RCC 7860 (cell line): ENCODE measurements around the gene SIRT5.
A peak's percentile ranks its signal among the peaks of the same experiment; 100 is the strongest.

Experiments
- DNase-seq: peaks from one replicate; pipeline ENCODE4 v3.0.0-alpha.2; 2015; ENCODE audit warnings: low spot score
- FAIRE-seq: peaks from 2 replicates; lab custom pipeline; 2012; peaks lifted over from hg19 to GRCh38; lab: Jason Lieb, UNC

The SIRT5 gene

DNA sequence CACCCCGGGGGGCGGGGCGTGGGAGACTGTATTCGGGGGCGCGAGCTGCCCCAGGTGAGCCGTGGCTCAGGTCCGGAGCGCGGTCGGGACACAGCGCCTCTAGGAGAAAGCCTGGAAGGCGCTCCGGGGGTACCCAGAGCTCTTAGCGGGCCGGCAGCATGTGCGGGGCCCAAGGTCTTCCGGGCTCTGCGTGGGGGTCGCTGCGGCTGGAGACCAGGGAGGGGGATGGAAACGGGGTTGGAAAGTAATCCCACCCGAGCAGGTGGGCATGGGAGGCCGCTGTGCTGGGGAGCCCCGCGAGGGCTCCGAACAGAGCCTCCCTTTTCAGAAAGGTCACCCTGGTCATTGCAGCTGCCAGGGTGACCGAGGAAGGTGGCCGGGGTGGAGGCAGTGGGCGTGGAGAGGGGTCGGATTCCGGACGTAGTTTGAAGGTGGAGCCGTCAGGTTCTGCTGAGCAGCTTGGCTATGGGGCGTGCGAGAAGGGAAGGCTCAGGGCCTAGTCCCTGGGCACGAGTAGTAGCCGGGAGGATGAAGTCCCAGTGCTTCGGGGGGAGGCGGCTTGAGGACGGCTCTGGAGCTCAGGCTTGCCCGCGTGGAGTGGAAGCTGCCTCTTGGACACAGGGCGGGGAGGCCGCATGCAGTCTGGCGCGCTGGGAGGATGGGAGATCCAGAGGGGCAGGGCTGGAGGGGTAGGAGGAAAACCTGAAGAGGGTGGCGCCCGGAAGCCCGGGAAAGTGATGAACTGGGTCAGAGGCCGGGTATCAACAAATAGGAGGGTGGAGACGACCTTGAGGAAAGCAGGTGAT lies at the start of gene SIRT5:
TSS of gene SIRT5 (plus strand) at position 31 of the 806 bp plus-strand sequence. CDS start 9,510 bp downstream, outside the sequence.
- FAIRE-seq (peak; percentile 71), DNase-seq (peak; percentile 80)

DNA sequence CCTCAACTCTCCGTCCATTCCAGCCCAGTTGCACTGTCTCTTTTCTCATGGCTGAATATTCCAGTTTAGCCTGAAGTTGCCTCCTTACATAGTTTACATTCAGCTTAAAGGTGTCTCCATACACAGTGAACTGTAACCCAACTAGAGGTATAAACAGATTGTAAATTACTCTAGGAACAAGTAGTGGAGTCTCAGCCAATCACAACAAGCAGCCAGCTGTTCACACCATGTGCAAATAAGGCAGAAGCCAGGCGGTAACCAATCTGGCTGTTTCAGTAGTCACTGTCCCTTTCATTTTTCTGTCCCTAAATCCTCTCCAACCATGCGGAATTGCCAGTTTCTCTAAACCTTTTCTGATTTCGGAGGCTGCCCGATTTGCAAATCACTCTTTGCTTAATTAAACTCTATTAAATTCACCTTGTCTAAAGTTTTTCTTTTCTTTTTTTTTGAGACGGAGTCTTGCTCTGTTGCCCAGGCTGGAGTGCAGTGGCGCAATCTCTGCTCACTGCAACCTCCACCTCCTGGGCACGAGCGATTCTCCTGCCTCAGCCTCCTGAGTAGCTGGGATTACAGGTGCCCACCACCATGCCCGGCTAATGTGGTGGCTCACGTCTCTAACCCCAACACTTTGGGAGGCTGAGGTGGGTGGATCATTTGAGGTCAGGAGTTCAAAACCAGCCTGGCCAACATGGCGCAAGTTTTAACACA lies 49.4 kb upstream of the SIRT5 start:
- no peak for DNase-seq
- no peak for FAIRE-seq

DNA sequence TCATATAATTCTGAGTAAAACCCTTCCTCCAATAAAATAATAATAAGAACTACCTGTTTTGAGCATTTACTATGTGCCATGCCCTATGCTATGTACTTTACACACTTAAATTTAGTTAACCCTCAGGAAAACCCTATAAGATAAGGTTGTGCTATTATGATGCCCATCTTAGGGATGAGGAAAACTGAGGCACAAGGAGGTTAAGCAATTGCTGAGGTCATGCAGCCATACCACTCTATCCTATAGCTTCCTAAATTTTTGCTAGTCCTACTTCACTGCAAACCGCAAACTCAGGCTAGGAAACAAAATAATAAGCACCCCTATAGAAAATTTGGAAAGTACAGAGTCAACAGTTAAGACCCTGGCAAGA lies 48.1 kb upstream of the SIRT5 start:
- DNase-seq (no peak), FAIRE-seq (no peak)

DNA sequence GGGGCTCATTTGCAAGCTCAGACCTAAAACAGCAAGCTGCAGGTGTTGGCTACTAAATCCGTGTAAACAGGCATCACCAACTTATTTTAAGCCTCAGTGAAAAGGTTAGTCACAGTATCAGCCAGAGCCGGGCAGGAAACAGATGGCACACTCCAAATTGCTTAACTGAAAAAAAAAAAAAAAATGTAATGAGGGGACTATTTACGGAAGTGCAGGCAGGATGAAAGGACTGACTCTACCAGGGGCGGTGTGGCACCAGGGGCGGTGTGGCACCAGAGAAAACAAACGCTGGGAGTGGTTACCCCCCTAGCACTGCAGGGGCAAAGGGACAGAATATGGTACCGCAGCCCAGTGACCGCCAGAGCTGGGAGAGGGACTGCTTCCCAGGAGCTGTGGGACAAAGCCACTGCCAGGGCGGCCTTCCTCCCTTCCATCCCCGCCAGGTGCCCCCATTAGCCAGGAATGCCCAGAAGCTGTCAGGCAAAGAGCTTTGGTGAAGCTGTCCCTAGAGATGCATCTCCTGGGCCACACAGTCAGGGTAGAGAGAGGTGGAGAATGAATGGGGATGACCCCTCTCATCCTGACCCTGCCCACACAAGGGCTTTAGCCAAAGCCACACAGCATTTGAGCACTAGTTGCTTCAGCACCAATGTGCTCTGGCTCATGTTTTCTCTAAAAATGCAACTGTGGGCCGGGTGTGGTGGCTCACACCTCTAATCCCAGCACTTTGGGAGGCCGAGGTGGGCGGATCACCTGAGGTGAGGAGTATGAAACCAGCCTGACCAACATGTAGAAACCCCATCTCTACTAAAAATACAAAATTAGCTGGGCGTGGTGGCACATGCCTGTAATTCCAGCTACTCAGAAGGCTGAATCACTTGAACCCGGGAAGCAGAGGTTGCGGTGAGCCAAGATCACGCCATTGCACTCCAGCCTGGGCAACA lies 47.4 kb upstream of the SIRT5 start:
- FAIRE-seq (no peak), DNase-seq (no peak)

DNA sequence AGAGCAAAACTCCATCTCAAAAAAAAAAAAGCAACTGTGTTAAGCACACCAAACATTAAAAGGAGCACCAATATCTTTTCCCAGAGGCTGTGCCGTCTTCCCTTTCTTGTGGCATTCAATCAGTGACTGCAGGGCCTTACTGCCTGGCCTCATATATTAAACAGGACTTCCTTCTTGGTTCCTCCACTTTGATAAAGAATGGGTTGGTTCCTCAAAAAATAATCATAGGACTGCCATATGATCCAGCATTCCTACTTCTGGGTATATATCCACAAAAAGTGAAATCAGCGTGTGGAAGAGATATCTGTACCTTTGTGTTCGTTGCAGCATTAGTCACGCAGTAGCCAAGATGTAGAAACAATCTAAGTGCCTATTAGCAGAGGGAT lies 46.7 kb upstream of the SIRT5 start:
- FAIRE-seq = no peak

DNA sequence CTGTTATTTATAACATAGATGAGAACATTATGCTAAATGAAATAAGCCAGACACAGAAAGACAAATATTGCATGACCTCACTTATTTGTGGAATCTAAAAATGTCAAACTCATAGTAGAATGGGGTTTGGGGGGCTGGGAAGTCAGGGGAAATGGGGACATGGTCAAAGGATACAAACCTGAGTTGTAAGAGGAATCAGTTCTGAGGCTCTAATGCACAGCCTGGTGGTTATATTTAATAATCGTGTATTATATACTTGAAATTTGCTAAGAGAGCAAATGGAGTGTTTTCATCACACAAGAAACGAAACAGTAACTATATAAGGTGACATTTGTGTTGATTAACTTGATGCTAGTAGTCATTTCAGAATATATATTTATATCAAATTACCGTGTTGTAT lies 46.2 kb upstream of the SIRT5 start:
- no peak for FAIRE-seq
- no peak for DNase-seq

More for the DNA sequence above, 46.7 kb upstream of the SIRT5 start:
- DNase-seq = no peak

DNA sequence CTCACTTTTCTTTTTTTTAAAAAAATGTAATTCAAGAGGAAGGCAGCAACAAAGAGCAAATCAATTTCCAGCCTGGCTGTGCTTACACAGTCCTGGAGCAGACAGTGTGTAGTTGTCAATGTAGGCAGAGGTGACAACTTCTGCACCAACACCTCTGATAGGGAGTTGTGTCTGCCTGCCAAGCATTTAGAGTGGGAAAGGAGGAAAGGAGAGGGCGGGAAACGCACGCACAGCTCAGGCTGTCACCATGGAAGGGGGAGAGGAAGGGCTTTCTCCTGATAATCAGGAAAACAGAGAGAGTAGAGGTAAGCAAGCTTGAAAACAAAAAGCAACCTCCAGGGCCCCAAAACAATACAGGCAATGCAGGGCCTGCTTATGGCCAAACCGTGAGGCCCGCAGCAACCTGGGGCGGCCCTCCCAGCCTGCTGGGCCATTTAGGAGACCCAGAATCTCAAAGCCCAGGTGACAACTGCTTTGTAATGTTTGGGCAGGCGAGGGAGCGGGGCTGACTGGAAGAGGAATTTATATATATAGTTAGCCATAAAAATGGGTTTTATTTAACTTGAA lies 45.5 kb upstream of the SIRT5 start:
- DNase-seq (no peak), FAIRE-seq (no peak)

DNA sequence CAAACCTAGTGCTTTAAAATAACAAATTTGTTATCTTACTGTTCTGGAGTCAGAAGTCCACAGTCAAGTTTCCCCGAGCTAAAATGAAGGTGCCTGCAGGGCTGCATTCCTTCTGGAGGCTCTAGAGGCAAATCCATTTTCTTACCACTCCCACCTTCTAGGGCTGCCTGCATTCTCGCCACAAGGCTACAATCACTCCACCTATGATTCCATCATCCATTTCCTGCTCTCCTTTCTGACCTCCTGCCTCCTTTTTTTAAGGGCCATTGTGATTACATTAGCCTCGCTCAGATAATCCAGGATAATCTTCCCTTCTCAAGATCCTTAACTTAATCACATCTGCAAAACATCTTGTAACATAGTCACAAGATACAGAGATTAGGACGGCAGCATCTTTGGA lies 42.4 kb upstream of the SIRT5 start:
- no peak for FAIRE-seq
- DNase-seq = no peak

DNA sequence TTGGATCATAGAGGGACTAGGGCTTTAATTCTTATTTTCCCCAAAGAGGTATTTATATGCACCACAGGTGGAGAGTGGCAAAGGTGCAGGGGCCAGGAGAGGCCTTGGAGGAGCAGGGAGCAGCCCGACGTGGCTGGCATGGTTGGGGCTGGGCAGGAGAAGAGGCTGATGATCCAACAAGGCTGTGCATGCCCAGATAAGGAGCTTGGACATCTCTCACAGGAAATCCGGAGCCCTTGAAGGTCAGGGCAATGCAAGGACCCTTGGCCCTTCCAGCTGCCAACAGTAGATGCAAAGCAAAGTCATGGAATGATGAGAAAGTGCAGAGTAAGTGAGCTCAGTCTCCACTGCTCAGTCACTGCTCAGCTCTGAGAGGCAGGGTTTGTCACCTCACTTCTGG lies 39.9 kb upstream of the SIRT5 start:
- DNase-seq (no peak), FAIRE-seq (no peak)

DNA sequence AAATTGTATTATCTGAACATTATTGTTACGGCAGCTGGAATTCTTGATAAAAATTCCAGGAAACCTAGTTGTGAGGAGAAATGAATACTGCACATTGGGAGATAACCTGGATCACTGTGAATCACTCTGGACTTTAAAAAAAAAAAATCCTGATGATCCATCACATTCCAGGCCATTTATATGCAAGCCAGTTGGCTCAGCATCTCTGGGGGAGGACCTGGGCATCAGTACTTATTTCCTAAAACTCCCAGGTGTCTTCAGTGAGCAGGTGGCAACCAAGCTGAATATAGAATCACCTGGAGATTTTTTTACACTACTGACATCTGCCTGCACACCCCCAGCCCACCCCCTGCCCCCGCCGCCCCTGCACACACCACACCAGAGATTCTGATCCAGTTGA lies 39.1 kb upstream of the SIRT5 start:
- FAIRE-seq = no peak
- no peak for DNase-seq

DNA sequence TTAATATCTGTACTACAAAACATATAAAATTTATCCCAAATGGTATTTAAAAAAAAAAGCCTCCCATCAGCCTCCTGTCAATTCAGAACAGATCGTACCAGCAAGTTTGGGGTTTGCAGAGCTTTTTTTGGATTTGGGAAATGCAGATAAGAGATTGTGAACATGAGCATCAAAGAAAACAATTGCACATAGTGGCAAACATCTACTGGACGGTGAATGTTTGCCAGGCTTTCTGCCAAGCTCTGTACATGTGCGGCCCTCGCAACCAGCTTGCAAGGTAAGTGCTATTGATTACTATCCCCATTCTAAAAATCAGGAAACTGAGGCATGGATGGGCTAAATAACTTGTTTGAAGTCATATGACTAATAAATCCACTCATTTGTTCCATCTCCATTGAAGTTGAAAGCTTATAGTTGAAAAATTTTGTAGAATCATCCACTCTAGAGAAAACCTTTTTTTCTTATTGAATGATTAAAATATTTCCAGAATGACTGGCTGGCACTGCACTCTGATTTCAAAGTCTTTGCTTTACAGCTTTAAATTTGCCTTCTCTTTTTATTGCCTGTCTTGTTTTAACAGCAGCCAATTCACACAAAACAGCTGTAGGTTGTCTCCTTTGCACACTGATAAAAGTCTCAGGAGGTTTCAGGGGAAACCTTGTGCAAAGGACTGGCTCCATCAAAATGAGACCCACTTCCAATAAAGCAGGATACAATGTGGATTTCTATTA lies 37.4 kb upstream of the SIRT5 start:
- FAIRE-seq (no peak), DNase-seq (no peak)

DNA sequence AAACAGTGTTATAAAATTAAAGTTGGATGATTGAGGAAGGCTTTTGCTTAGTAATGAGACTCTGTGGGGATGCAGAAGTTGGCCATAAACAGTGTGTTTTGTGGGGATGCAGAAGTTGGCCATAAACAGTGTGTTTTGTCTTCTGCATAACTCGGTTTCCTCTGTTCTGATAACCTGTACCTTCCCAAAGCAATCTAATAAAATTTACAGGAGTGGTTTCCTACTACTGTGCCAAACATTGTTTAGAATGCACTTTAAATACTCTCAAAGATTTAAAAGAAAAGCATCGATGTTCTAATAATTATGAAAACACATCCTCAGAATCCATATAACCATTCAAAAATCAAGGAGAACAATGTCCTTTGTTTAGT lies 36.9 kb upstream of the SIRT5 start:
- FAIRE-seq (no peak), DNase-seq (no peak)

DNA sequence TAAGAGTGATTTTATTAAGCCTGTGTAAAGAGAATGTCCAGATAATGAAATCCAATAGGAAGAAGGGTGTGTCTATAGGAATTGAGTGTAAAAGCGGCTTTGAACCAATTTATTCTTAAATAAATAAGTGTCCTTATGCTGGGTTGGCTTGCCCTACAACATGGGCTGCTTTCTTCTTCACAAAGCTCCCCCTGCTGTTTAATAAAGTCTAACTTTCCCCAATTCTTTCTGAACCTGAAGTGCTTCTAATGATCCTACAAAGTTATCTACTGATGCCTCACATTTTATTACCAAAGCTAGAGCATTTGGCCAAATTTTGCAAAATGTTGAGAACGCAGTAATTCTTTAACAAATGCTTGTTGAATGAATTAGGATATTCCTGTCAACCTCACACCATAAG lies 36.3 kb upstream of the SIRT5 start:
- FAIRE-seq (no peak), DNase-seq (peak; percentile 15)

DNA sequence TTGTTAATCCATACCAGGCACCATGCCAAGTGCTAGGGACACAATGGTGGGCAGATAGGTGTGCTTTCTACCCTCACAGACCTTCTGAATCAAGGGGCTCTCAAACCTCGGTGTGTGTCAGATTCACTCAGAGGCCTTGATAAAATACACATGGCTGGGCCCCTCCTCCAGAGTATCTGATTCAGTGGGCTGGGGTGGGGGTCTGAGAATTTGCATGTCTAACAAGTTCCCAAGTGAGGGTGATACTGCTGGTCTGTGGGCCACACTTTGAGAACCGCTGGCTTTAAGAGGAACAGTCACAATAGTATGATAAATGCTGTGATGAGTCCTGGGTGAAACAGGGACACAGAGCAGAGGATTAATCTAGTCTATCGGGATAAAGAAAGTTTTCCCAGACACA lies 35.8 kb upstream of the SIRT5 start:
- FAIRE-seq = no peak
- no peak for DNase-seq

DNA sequence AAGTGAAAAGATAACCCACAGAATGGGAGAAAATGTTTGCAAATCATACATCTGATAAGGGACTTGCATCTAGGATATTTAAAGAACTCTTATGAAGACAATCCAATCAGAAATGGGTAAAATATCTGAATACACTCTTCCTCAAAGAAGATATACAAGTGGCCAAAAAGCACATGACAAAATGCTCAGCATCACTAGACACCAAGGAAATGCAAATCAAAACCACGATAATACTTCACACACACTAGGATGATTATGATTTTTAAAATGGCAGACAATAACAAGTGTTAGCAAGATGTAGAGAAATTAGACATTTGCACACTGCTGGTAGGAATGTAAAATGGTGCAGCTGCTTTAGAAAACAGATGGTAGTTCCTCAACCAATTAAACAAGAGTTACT lies 34.8 kb upstream of the SIRT5 start:
- FAIRE-seq (no peak), DNase-seq (no peak)

DNA sequence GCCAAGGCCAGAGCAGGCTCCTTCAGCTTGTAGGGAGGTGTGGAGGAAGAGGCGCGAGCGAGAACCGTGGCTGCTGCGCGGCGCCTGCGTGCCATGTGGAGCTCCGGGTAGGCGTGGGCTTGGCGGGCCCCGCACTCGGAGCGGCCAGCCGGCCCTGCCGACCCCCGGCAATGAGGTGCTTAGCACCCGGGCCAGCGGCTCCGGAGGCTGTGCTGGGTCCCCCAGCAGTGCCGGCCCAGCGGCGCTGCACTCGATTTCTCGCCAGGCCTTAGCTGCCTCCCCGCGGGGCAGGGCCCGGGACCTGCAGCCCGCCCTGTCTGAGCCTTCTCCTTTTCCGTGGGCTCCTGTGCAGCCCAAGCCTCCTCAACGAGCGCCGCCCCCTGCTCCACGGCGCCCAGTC lies 32.9 kb upstream of the SIRT5 start:
- FAIRE-seq (no peak), DNase-seq (no peak)

DNA sequence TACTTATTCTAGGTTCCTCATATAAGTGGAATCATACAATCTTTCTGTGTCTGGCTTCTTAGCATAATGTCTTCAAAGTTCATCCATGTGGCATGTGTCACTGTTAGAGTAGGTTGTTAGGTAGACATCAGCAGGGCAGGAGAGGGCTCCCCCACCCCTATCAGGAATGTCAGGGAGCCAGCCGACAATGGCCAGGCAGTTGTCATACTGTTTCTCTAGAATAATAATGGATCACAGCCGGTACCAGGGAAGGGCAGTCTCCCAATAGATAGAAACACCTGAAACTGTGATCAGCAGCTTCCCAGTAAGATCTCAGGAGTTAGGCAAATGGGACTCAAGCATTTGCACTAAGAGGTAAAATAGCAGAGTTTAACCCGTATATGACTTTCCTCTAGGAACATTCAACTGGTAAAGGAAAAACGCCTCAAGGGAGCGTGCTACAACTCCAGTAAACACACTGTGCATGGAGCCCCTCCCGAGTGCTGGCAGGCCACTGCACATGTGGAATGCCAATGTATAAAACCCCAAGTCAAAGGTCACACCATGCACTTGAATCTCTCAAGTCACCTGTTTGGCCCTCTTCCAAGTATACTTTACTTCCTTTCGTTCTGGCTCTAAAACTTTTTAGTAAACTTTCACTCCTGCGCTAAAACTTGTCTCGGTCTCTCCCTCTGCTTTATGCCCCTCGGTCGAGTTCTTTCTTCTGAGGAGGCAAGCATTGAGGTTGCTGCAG lies 29.8 kb upstream of the SIRT5 start:
- DNase-seq (no peak), FAIRE-seq (no peak)

DNA sequence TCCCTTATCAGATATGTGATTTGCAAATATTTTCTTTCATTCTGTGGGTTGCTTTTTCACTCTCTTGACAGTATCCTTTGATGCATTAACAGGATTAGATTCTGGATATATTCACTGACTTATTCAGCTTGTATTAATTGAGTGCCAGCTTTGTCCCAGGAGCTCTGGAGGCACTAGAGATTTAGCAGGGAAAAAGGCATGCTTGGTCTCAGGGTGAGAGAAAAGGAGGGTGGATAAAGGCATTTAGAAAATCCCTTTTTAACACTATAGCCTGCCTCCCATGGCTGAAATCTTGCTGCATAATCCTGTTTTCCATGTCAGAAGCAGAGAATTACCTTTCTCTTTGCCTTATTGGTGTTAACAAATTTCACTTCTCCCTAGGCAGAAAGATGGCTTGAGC lies 28.5 kb upstream of the SIRT5 start:
- FAIRE-seq (no peak), DNase-seq (no peak)

DNA sequence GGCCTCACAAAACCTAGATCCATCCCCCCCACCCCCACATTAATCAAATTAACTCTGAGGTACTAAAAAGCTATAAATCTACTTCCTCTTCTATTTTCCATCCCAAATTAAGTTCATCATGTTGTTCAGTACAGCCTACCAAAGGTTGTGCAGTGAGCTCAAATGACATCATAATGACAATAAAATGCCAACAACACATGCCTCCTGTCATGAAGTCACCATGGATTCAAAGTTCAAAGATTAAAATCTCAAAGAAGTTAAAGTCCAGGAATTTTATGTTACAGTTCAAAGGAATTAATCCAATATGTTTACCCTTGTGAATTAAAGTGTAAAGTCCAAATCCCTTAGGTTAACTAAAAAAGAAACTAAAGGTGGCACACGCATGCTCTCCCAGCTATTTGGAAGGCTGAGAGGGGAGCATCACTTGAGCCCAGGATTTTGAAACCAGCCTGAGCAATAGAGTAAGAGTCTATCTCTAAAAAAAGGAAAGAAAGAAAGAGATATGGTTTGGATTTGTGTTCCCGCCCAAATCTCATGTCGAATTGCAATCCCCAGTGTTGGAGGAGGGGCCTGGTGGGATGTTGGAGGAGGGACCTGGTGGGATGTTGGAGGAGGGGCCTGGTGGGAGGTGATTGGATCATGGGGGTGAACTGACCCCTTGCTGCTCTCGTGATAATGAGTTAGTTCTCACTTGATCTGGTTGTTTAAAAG lies 25.7 kb upstream of the SIRT5 start:
- DNase-seq = no peak
- FAIRE-seq = no peak
